Measurements from ENCODE around the gene SERPINA10. TPM values are rescaled to one million over a fixed set of nuclear protein-coding genes. Genes with fewer than 3 reads are reported as not detected.

The SERPINA10 gene
- total and polyA plus RNA-seq, 2 of the 13 experiments (the other 11 are each of a cell fraction or from before 2014, with no cell fraction given): 20.1 to 20.2 TPM

DNA sequence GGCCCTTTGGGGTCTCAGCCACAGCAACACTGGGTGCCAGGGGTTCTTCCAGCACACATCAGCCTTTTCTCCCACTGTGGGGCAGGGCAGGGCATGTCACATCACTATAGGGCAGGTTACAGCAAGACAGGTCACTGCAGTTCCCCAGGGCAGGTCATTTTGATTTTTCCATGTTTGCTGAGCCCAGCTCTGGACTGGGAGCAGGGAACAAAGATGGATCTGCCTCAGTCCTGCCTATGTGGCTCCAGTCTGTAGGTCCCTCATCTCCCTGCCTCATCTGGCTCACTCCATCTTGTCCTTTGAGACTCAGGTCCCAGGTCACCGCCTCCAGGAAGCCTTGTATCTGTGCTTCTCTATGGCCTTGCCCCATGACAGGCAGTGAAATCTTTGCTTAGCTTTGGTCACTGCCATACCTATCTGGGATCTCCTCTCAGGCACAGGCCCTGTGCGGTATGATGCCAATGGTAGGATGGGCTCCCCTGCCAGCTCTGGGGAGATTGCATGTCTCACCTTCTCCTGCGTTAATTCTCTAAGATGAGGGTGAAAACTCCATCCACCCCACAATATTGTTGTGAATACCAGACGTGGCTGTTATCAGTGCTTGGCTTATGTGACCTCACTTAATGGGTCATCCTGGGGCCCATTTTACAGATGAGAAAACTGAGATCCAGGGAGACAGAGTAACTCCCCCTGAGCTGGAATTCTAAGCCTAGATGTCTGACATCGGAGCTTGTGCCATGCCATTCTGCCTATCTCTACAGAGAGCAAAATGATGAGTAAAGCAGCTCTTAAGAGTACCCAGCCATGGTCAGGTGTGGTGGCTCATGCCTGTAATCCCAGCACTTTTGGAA lies 28.6 kb upstream of the SERPINA10 start (continued):
- TF ChIP-seq, protein P1, sequence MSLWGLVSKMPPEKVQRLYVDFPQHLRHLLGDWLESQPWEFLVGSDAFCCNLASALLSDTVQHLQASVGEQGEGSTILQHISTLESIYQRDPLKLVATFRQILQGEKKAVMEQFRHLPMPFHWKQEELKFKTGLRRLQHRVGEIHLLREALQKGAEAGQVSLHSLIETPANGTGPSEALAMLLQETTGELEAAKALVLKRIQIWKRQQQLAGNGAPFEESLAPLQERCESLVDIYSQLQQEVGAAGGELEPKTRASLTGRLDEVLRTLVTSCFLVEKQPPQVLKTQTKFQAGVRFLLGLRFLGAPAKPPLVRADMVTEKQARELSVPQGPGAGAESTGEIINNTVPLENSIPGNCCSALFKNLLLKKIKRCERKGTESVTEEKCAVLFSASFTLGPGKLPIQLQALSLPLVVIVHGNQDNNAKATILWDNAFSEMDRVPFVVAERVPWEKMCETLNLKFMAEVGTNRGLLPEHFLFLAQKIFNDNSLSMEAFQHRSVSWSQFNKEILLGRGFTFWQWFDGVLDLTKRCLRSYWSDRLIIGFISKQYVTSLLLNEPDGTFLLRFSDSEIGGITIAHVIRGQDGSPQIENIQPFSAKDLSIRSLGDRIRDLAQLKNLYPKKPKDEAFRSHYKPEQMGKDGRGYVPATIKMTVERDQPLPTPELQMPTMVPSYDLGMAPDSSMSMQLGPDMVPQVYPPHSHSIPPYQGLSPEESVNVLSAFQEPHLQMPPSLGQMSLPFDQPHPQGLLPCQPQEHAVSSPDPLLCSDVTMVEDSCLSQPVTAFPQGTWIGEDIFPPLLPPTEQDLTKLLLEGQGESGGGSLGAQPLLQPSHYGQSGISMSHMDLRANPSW (CRISPR knock-in tag; IDR thresholded peaks at IDR 0.05; ENCODE audit: borderline replicate concordance): 0 out of 2 replicates have a peak, but pooled peaks have one; percentile 36
- TF ChIP-seq CCDC6 (CRISPR knock-in tag; IDR thresholded peaks at IDR 0.05): 0 out of 2 replicates have a peak, but pooled peaks have one; percentile 4
- peak; percentile 49; the same call in 1 of the 2 replicates for TF ChIP-seq ADNP (CRISPR knock-in tag; IDR thresholded peaks at IDR 0.05)
- TF ChIP-seq NKX3-1 (CRISPR knock-in tag; IDR thresholded peaks at IDR 0.05): no peak
- TF ChIP-seq ZNF333 (CRISPR knock-in tag; IDR thresholded peaks at IDR 0.05; ENCODE audit: borderline replicate concordance): no peak
- TF ChIP-seq, protein P2, sequence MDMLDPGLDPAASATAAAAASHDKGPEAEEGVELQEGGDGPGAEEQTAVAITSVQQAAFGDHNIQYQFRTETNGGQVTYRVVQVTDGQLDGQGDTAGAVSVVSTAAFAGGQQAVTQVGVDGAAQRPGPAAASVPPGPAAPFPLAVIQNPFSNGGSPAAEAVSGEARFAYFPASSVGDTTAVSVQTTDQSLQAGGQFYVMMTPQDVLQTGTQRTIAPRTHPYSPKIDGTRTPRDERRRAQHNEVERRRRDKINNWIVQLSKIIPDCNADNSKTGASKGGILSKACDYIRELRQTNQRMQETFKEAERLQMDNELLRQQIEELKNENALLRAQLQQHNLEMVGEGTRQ (IDR thresholded peaks at IDR 0.05; ENCODE audit: low read depth, low read length): no peak
- TF ChIP-seq, protein P2 (CRISPR knock-in tag; IDR thresholded peaks at IDR 0.05; ENCODE audit: borderline replicate concordance): no peak
- TF ChIP-seq IRF2 (CRISPR knock-in tag; IDR thresholded peaks at IDR 0.05): no peak
- TF ChIP-seq, protein P3, sequence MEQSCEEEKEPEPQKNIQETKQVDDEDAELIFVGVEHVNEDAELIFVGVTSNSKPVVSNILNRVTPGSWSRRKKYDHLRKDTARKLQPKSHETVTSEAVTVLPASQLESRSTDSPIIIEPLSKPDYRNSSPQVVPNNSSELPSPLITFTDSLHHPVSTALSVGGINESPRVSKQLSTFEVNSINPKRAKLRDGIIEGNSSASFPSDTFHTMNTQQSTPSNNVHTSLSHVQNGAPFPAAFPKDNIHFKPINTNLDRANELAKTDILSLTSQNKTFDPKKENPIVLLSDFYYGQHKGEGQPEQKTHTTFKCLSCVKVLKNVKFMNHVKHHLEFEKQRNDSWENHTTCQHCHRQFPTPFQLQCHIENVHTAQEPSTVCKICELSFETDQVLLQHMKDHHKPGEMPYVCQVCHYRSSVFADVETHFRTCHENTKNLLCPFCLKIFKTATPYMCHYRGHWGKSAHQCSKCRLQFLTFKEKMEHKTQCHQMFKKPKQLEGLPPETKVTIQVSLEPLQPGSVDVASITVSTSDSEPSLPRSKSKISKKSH (CRISPR knock-in tag; IDR thresholded peaks at IDR 0.05; ENCODE audit: borderline replicate concordance): peak; percentile 66; the same call in 1 of the 2 replicates
- TF ChIP-seq, protein P4, sequence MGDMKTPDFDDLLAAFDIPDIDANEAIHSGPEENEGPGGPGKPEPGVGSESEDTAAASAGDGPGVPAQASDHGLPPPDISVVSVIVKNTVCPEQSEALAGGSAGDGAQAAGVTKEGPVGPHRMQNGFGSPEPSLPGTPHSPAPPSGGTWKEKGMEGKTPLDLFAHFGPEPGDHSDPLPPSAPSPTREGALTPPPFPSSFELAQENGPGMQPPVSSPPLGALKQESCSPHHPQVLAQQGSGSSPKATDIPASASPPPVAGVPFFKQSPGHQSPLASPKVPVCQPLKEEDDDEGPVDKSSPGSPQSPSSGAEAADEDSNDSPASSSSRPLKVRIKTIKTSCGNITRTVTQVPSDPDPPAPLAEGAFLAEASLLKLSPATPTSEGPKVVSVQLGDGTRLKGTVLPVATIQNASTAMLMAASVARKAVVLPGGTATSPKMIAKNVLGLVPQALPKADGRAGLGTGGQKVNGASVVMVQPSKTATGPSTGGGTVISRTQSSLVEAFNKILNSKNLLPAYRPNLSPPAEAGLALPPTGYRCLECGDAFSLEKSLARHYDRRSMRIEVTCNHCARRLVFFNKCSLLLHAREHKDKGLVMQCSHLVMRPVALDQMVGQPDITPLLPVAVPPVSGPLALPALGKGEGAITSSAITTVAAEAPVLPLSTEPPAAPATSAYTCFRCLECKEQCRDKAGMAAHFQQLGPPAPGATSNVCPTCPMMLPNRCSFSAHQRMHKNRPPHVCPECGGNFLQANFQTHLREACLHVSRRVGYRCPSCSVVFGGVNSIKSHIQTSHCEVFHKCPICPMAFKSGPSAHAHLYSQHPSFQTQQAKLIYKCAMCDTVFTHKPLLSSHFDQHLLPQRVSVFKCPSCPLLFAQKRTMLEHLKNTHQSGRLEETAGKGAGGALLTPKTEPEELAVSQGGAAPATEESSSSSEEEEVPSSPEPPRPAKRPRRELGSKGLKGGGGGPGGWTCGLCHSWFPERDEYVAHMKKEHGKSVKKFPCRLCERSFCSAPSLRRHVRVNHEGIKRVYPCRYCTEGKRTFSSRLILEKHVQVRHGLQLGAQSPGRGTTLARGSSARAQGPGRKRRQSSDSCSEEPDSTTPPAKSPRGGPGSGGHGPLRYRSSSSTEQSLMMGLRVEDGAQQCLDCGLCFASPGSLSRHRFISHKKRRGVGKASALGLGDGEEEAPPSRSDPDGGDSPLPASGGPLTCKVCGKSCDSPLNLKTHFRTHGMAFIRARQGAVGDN (CRISPR knock-in tag; IDR thresholded peaks at IDR 0.05): peak; percentile 68
- TF ChIP-seq HCFC1 (IDR thresholded peaks at IDR 0.05; ENCODE audit: low read depth, low read length): no peak
- 0 out of 2 replicates have a peak, but pooled peaks have one; percentile 26 for TF ChIP-seq ZMYM4 (CRISPR knock-in tag; IDR thresholded peaks at IDR 0.05)
- no peak for TF ChIP-seq MZF1 (CRISPR knock-in tag; IDR thresholded peaks at IDR 0.05; ENCODE audit: borderline replicate concordance)
- TF ChIP-seq ZNF484 (CRISPR knock-in tag; IDR thresholded peaks at IDR 0.05; ENCODE audit: borderline replicate concordance, low read depth): no peak
- TF ChIP-seq, protein P5, sequence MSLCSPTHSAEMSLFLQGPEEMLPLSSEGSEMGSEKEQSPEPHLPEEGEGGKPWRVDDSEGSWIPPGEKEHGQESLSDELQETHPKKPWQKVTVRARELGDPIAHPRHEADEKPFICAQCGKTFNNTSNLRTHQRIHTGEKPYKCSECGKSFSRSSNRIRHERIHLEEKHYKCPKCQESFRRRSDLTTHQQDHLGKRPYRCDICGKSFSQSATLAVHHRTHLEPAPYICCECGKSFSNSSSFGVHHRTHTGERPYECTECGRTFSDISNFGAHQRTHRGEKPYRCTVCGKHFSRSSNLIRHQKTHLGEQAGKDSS (CRISPR knock-in tag; IDR thresholded peaks at IDR 0.05; ENCODE audit: borderline replicate concordance, low read depth): 0 out of 2 replicates have a peak, but pooled peaks have one; percentile 26
- TF ChIP-seq ZKSCAN1 (IDR thresholded peaks at IDR 0.05; ENCODE audit: low read length): no peak

All from HepG2 (cell line).